NCI-H460 (cell line): ENCODE results near the gene GLRX2. TPM values are rescaled to one million over a fixed set of nuclear protein-coding genes. Genes with fewer than 3 reads are reported as not detected.
"Not testable (repeated sequence)": the region's sequence is repeated elsewhere in the genome, so short reads cannot be mapped to it uniquely, and the experiment has no call there.

ENCODE experiments used
- DNase-seq: peaks from one replicate; pipeline ENCODE4 v3.0.0-alpha.2; 2016; ENCODE audit warnings: low read depth; ENCODE audit errors: extremely low read depth
- small RNA-seq, 2 experiments: library from RNA; depleted of rRNA; stranded (forward); fragments of <200 nt; gene quantifications; one replicate each; pipeline ENCODE3, GENCODE V24; 2014
- total RNA-seq: library from RNA; depleted of rRNA; stranded (reverse); fragments of >200 nt; shearing (Covaris generic); gene quantifications from 2 replicates; pipeline ENCODE4 v1.2.3, GENCODE V29; 2014; rRNA removed

Gene GLRX2
- total RNA-seq, 1 experiment from 2014 or later, result 65.5 TPM

GRCh38 chr1:193068013-193068412 lies 37.2 kb downstream of the GLRX2 start:
- DNase-seq, result no peak

GRCh38 chr1:193066606-193067005 lies 38.6 kb downstream of the GLRX2 start:
- DNase-seq, result no peak

GRCh38 chr1:193065954-193066353 lies 39.3 kb downstream of the GLRX2 start:
- DNase-seq, result no peak

- DNase-seq, result no peak
Observed at GRCh38 chr1:193062698-193063463, 42.3 kb downstream of the GLRX2 start.

- no peak for DNase-seq
Observed at GRCh38 chr1:193060938-193061337, 44.3 kb downstream of the GLRX2 start.

- no peak for DNase-seq
Observed at GRCh38 chr1:193060406-193060805, 44.8 kb downstream of the GLRX2 start.

GRCh38 chr1:193060115-193060403 lies 45.2 kb downstream of the GLRX2 start:
- DNase-seq, result no peak

GRCh38 chr1:193059282-193060114 lies 45.7 kb downstream of the GLRX2 start, which contains the start of the genes RO60 and UCHL5:
Gene RO60, plus strand, starts transcription at chr1:193059612. Its CDS starts 9,443 bp downstream, at chr1:193069055.
Gene UCHL5, minus strand, starts transcription at chr1:193059360. Its CDS starts 100 bp downstream, at chr1:193059260.
- peak; percentile 100 for DNase-seq

- DNase-seq, result peak; percentile 50
Observed at GRCh38 chr1:193058529-193059281, 46.5 kb downstream of the GLRX2 start.

GRCh38 chr1:193054169-193054675 lies 51.0 kb downstream of the GLRX2 start:
- no peak for DNase-seq

- DNase-seq, result not testable (repeated sequence)
Observed at GRCh38 chr1:193048913-193049312, 56.3 kb downstream of the GLRX2 start.

Small RNAs within 50 kb of the gene (small RNA-seq; reads per million reads assigned to genes)
- 0.02 to 0.47 reads per million in 2 experiments for gene MIR1278
- gene SCARNA18B, result 0 to 0.18 reads per million in 2 experiments

Other genes starting within 250 kb of the GLRX2 start
- 78.0 and 93.7 TPM in 2 replicates for gene UCHL5, start 46.1 kb downstream of the GLRX2 start, total RNA-seq
- gene RO60, start 45.8 kb downstream of the GLRX2 start, total RNA-seq, result 229 and 239 TPM in 2 replicates
- gene CDC73, start 16.6 kb upstream of the GLRX2 start, total RNA-seq, result 33.8 and 42.8 TPM in 2 replicates
- gene B3GALT2, start 81.2 kb upstream of the GLRX2 start, total RNA-seq, result not detected in 2 replicates